ENCODE data around the gene APC. TPM values are rescaled to one million over a fixed set of nuclear protein-coding genes. Genes with fewer than 3 reads are reported as not detected.

APC gene
- total and polyA plus RNA-seq, 2 of the 13 experiments (the other 11 are each of a cell fraction or from before 2014, with no cell fraction given), result 6.1 to 19.0 TPM

- peak; percentile 92 to 94 for TF ChIP-seq POLR2A (IDR thresholded peaks at IDR 0.05; ENCODE audit: insufficient read depth in 1 of 2, low read depth in 2 of 2, low read length in 2 of 2)
- TF ChIP-seq CCDC6 (CRISPR knock-in tag; IDR thresholded peaks at IDR 0.05), result peak; percentile 52; the same call in 1 of the 2 replicates
- no peak for TF ChIP-seq SMYD3 (CRISPR knock-in tag; IDR thresholded peaks at IDR 0.05)
- TF ChIP-seq ZBTB4 (CRISPR knock-in tag; IDR thresholded peaks at IDR 0.05; ENCODE audit: borderline replicate concordance), result no peak
- TF ChIP-seq ZNF501 (CRISPR knock-in tag; IDR thresholded peaks at IDR 0.05), result peak; percentile 95
- TF ChIP-seq CBX1 (IDR thresholded peaks at IDR 0.05; ENCODE audit: low read depth), result peak; percentile 85
- TF ChIP-seq MAF1 (CRISPR knock-in tag; IDR thresholded peaks at IDR 0.05; ENCODE audit: borderline replicate concordance), result peak; percentile 78; the same call in 1 of the 2 replicates
- TF ChIP-seq CERS6 (CRISPR knock-in tag; IDR thresholded peaks at IDR 0.05), result no peak
- no peak for TF ChIP-seq PCBP2 (optimal IDR thresholded peaks at IDR 0.05; ENCODE audit: low read depth, low read length, poor library complexity, severe bottlenecking)
- no peak; the same call in 1 of the 2 replicates for TF ChIP-seq ZNF598 (CRISPR knock-in tag; IDR thresholded peaks at IDR 0.05; ENCODE audit: borderline replicate concordance)
- no peak for TF ChIP-seq TBP (CRISPR knock-in tag; IDR thresholded peaks at IDR 0.05)
- TF ChIP-seq MAZ (IDR thresholded peaks at IDR 0.05; ENCODE audit: borderline replicate concordance, low read depth, low read length), result 0 out of 2 replicates have a peak, but pooled peaks have one; percentile 9
- TF ChIP-seq MAZ (CRISPR knock-in tag; IDR thresholded peaks at IDR 0.05; ENCODE audit: low read depth), result peak; percentile 70
- peak; percentile 84 for TF ChIP-seq PATZ1 (CRISPR knock-in tag; IDR thresholded peaks at IDR 0.05)
Observed at GRCh38 chr5:112707187-112708102, 30.2 kb upstream of the APC start (continued).
